ENCODE measurements around the gene ZNF26.

- TF ChIP-seq POLR2AphosphoS5 (IDR thresholded peaks at IDR 0.05) = no peak
- TF ChIP-seq, protein P1, sequence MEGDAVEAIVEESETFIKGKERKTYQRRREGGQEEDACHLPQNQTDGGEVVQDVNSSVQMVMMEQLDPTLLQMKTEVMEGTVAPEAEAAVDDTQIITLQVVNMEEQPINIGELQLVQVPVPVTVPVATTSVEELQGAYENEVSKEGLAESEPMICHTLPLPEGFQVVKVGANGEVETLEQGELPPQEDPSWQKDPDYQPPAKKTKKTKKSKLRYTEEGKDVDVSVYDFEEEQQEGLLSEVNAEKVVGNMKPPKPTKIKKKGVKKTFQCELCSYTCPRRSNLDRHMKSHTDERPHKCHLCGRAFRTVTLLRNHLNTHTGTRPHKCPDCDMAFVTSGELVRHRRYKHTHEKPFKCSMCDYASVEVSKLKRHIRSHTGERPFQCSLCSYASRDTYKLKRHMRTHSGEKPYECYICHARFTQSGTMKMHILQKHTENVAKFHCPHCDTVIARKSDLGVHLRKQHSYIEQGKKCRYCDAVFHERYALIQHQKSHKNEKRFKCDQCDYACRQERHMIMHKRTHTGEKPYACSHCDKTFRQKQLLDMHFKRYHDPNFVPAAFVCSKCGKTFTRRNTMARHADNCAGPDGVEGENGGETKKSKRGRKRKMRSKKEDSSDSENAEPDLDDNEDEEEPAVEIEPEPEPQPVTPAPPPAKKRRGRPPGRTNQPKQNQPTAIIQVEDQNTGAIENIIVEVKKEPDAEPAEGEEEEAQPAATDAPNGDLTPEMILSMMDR (IDR thresholded peaks at IDR 0.05) = no peak
- no peak for TF ChIP-seq POLR2A (IDR thresholded peaks at IDR 0.05)
- no peak for TF ChIP-seq EP300 (IDR thresholded peaks at IDR 0.05)
Measured at GRCh38 chr12:132942611-132943010, 43.6 kb upstream of the ZNF26 start.
